Measurements from ENCODE around the gene SPOCK2.

SPOCK2 gene

GRCh38 chr10:72012796-72013195, 75.6 kb downstream of the SPOCK2 start:
- DNase-seq (ENCODE audit: low read depth, low spot score): no peak
- in situ Hi-C loops (cut with HindIII; ENCODE audit: low sequenced_read_pairs): no loop called here
- no peak overlapping the region for H3K4me3 ChIP-seq (ENCODE audit: low read depth, low read length)
- TF ChIP-seq CTCF (IDR thresholded peaks at IDR 0.05; ENCODE audit: low read depth, low read length): no peak

- DNase-seq (ENCODE audit: low read depth, low spot score): no peak
- no peak overlapping the region for H3K4me3 ChIP-seq (ENCODE audit: low read depth, low read length)
- in situ Hi-C loops (cut with HindIII; ENCODE audit: low sequenced_read_pairs): no loop called here
- TF ChIP-seq CTCF (IDR thresholded peaks at IDR 0.05; ENCODE audit: low read depth, low read length): no peak
These were observed 76.3 kb downstream of the SPOCK2 start for GRCh38 chr10:72011976-72012512.

GRCh38 chr10:72011468-72011867, 76.9 kb downstream of the SPOCK2 start:
- in situ Hi-C loops (cut with HindIII; ENCODE audit: low sequenced_read_pairs): no loop called here
- TF ChIP-seq CTCF (IDR thresholded peaks at IDR 0.05; ENCODE audit: low read depth, low read length): no peak
- DNase-seq (ENCODE audit: low read depth, low spot score): no peak
- H3K4me3 ChIP-seq (ENCODE audit: low read depth, low read length): no peak overlapping the region

GRCh38 chr10:72011016-72011415, 77.3 kb downstream of the SPOCK2 start:
- H3K4me3 ChIP-seq (ENCODE audit: low read depth, low read length): no peak overlapping the region
- in situ Hi-C loops (cut with HindIII; ENCODE audit: low sequenced_read_pairs): no loop called here
- DNase-seq (ENCODE audit: low read depth, low spot score): no peak
- no peak for TF ChIP-seq CTCF (IDR thresholded peaks at IDR 0.05; ENCODE audit: low read depth, low read length)

GRCh38 chr10:72010234-72010973, 77.9 kb downstream of the SPOCK2 start:
- no peak for TF ChIP-seq CTCF (IDR thresholded peaks at IDR 0.05; ENCODE audit: low read depth, low read length)
- no peak for DNase-seq (ENCODE audit: low read depth, low spot score)
- in situ Hi-C loops (cut with HindIII; ENCODE audit: low sequenced_read_pairs): no loop called here
- H3K4me3 ChIP-seq (ENCODE audit: low read depth, low read length): no peak overlapping the region

- in situ Hi-C loops (cut with HindIII; ENCODE audit: low sequenced_read_pairs): no loop called here
- no peak overlapping the region for H3K4me3 ChIP-seq (ENCODE audit: low read depth, low read length)
These were observed 78.8 kb downstream of the SPOCK2 start for GRCh38 chr10:72009425-72010081.

More at GRCh38 chr10:72009425-72010081, 78.8 kb downstream of the SPOCK2 start:
- TF ChIP-seq CTCF (IDR thresholded peaks at IDR 0.05; ENCODE audit: low read depth, low read length): no peak
- peak; percentile 96 for DNase-seq (ENCODE audit: low read depth, low spot score)
